Measurements from ENCODE around the gene OR4D9.

DNA sequence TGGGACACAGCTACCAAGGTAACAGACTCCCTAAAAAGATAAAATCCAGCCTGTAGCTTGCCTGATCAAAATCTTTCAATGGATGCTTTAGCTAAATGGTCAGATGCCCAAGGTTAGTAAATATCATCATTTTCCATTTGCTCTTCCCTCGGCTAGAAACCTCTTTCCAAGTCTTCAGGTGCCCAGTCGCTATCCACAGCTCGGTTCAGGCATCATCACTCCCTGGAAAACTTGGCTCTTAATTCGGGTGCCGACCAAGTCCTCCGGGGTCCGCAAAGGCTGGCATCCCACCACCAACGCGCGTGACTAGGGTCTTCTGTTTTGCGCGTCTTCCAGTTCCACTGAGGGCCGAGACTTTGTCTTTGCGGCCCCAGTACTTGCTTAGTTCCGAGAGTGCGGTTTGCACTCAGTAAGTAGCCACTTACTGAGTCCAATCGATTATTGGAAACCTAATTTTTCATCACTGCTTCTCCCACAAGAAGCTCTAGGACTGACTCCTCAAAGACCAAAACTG is 44.3 kb downstream of the OR4D9 start:
- TF ChIP-seq, protein P1, sequence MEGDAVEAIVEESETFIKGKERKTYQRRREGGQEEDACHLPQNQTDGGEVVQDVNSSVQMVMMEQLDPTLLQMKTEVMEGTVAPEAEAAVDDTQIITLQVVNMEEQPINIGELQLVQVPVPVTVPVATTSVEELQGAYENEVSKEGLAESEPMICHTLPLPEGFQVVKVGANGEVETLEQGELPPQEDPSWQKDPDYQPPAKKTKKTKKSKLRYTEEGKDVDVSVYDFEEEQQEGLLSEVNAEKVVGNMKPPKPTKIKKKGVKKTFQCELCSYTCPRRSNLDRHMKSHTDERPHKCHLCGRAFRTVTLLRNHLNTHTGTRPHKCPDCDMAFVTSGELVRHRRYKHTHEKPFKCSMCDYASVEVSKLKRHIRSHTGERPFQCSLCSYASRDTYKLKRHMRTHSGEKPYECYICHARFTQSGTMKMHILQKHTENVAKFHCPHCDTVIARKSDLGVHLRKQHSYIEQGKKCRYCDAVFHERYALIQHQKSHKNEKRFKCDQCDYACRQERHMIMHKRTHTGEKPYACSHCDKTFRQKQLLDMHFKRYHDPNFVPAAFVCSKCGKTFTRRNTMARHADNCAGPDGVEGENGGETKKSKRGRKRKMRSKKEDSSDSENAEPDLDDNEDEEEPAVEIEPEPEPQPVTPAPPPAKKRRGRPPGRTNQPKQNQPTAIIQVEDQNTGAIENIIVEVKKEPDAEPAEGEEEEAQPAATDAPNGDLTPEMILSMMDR (IDR thresholded peaks at IDR 0.05) = no peak
- TF ChIP-seq POLR2A (IDR thresholded peaks at IDR 0.05) = no peak
